ENCODE measurements around the gene LMAN2L.
A peak's percentile ranks its signal among the peaks of the same experiment; 100 is the strongest.

The LMAN2L gene

GRCh38 chr2:96762529-96763311 is 22.9 kb upstream of the LMAN2L start:
- H3K4me3 ChIP-seq (ENCODE audit: low read depth, low read length), result peak overlapping the region; percentile 46
- no peak for DNase-seq (ENCODE audit: low read depth)

GRCh38 chr2:96760986-96761832 is 21.3 kb upstream of the LMAN2L start:
- DNase-seq (ENCODE audit: low read depth), result no peak
- TF ChIP-seq MAX (IDR thresholded peaks at IDR 0.05; ENCODE audit: low read depth, low read length) (no peak), MYC (IDR thresholded peaks at IDR 0.05; ENCODE audit: low read depth, low read length) (no peak), CTCF (IDR thresholded peaks at IDR 0.05; ENCODE audit: low read depth, low read length) (peak; percentile 23), POLR2A (IDR thresholded peaks at IDR 0.05; ENCODE audit: extremely low read depth, insufficient read length) (no peak)
- peak overlapping the region; percentile 63 for H3K4me3 ChIP-seq (ENCODE audit: low read depth, low read length)

More at GRCh38 chr2:96762529-96763311, 22.9 kb upstream of the LMAN2L start:
- TF ChIP-seq MYC (IDR thresholded peaks at IDR 0.05; ENCODE audit: low read depth, low read length) (no peak), CTCF (IDR thresholded peaks at IDR 0.05; ENCODE audit: low read depth, low read length) (no peak), MAX (IDR thresholded peaks at IDR 0.05; ENCODE audit: low read depth, low read length) (no peak)

- peak; percentile 96 for DNase-seq (ENCODE audit: low read depth)
- H3K4me3 ChIP-seq (ENCODE audit: low read depth, low read length), result peak within 1 kb of the TSS; percentile 63
- TF ChIP-seq MYC (IDR thresholded peaks at IDR 0.05; ENCODE audit: low read depth, low read length) (peak; percentile 27; the same call in 1 of the 2 replicates), POLR2A (IDR thresholded peaks at IDR 0.05; ENCODE audit: extremely low read depth, insufficient read length) (peak; percentile 73), CTCF (IDR thresholded peaks at IDR 0.05; ENCODE audit: low read depth, low read length) (no peak), MAX (IDR thresholded peaks at IDR 0.05; ENCODE audit: low read depth, low read length) (peak; percentile 68)
Observed at GRCh38 chr2:96760036-96760985, 20.4 kb upstream of the LMAN2L start, which contains the start of gene CNNM4. Gene CNNM4, plus strand, starts transcription at chr2:96760902. Its CDS starts 98 bp downstream, at chr2:96761000.

- TF ChIP-seq MAX (IDR thresholded peaks at IDR 0.05; ENCODE audit: low read depth, low read length), result no peak
- TF ChIP-seq POLR2A (IDR thresholded peaks at IDR 0.05; ENCODE audit: extremely low read depth, insufficient read length), result no peak
- TF ChIP-seq CTCF (IDR thresholded peaks at IDR 0.05; ENCODE audit: low read depth, low read length), result no peak
- TF ChIP-seq MYC (IDR thresholded peaks at IDR 0.05; ENCODE audit: low read depth, low read length), result no peak
- H3K4me3 ChIP-seq (ENCODE audit: low read depth, low read length), result no peak overlapping the region
- DNase-seq (ENCODE audit: low read depth), result no peak
Observed at GRCh38 chr2:96759548-96759947, 19.7 kb upstream of the LMAN2L start.

GRCh38 chr2:96758987-96759386 is 19.1 kb upstream of the LMAN2L start:
- no peak for TF ChIP-seq MAX (IDR thresholded peaks at IDR 0.05; ENCODE audit: low read depth, low read length)
- no peak for TF ChIP-seq CTCF (IDR thresholded peaks at IDR 0.05; ENCODE audit: low read depth, low read length)
- no peak for TF ChIP-seq POLR2A (IDR thresholded peaks at IDR 0.05; ENCODE audit: extremely low read depth, insufficient read length)
- TF ChIP-seq MYC (IDR thresholded peaks at IDR 0.05; ENCODE audit: low read depth, low read length), result no peak
- no peak overlapping the region for H3K4me3 ChIP-seq (ENCODE audit: low read depth, low read length)
- DNase-seq (ENCODE audit: low read depth), result no peak
